HEK293 (cell line): Measurements from ENCODE around the gene YWHAG.

Experiments
- KLF8 ChIP-seq: fragments of 450-650 bp; formaldehyde crosslinking; IDR thresholded peaks from 2 replicates; pipeline ENCODE4 v1.5.1; 2016; ENCODE audit warnings: missing biosample characterization, missing genetic modification characterization
- SCRT2 ChIP-seq: fragments of 450-650 bp; formaldehyde crosslinking; IDR thresholded peaks from 2 replicates; pipeline ENCODE4 v1.5.1; 2016; ENCODE audit warnings: missing biosample characterization, missing genetic modification characterization
- ZFP41 ChIP-seq: fragments of 450-650 bp; formaldehyde crosslinking; IDR thresholded peaks from 2 replicates; pipeline ENCODE4 v1.5.1; 2016; ENCODE audit warnings: missing biosample characterization, missing genetic modification characterization, borderline replicate concordance
- ZNF133 ChIP-seq: fragments of 450-650 bp; formaldehyde crosslinking; IDR thresholded peaks from 2 replicates; pipeline ENCODE4 v1.5.1; 2016; ENCODE audit warnings: missing biosample characterization, missing genetic modification characterization
- ZNF23 ChIP-seq: fragments of 450-650 bp; formaldehyde crosslinking; IDR thresholded peaks from 2 replicates; pipeline ENCODE4 v1.5.1; 2016; ENCODE audit warnings: missing biosample characterization, missing genetic modification characterization, borderline replicate concordance
- ZNF366 ChIP-seq: fragments of 450-650 bp; formaldehyde crosslinking; conservative IDR thresholded peaks from 2 replicates; pipeline ENCODE4 v1.5.1; 2016; ENCODE audit warnings: missing biosample characterization, missing genetic modification characterization
- ZNF529 ChIP-seq: fragments of 450-650 bp; formaldehyde crosslinking; IDR thresholded peaks from 2 replicates; pipeline ENCODE4 v1.5.1; 2017; ENCODE audit warnings: missing genetic modification characterization, missing biosample characterization; ENCODE audit not compliant: insufficient replicate concordance
- ZNF747 ChIP-seq: fragments of 450-650 bp; formaldehyde crosslinking; IDR thresholded peaks from 2 replicates; pipeline ENCODE4 v1.5.1; 2016; ENCODE audit warnings: missing biosample characterization, missing genetic modification characterization
- ZNF777 ChIP-seq: fragments of 450-650 bp; formaldehyde crosslinking; IDR thresholded peaks from 2 replicates; pipeline ENCODE4 v1.5.1; 2017; ENCODE audit warnings: missing biosample characterization, missing genetic modification characterization, borderline replicate concordance
- TF ChIP-seq, protein P1 (sequence below): fragments of 450-650 bp; formaldehyde crosslinking; IDR thresholded peaks from 2 replicates; pipeline ENCODE4 v1.5.1; 2016; ENCODE audit warnings: missing biosample characterization, missing genetic modification characterization
- TF ChIP-seq, protein P2 (sequence below): fragments of 450-650 bp; formaldehyde crosslinking; IDR thresholded peaks from 2 replicates; pipeline ENCODE4 v1.5.1; 2016; ENCODE audit warnings: missing biosample characterization, missing genetic modification characterization
- TF ChIP-seq, protein P3 (sequence below): fragments of 450-650 bp; formaldehyde crosslinking; conservative IDR thresholded peaks from 2 replicates; pipeline ENCODE4 v1.5.1; 2016; ENCODE audit warnings: low read depth, missing biosample characterization, missing genetic modification characterization
- TF ChIP-seq, protein P4 (sequence below): fragments of 450-650 bp; formaldehyde crosslinking; IDR thresholded peaks from 2 replicates; pipeline ENCODE4 v1.5.1; 2016; ENCODE audit warnings: missing biosample characterization, missing genetic modification characterization
- TF ChIP-seq, protein P5 (sequence below): fragments of 450-650 bp; formaldehyde crosslinking; IDR thresholded peaks from 2 replicates; pipeline ENCODE4 v1.5.1; 2017; ENCODE audit warnings: missing biosample characterization, missing genetic modification characterization

DNA sequence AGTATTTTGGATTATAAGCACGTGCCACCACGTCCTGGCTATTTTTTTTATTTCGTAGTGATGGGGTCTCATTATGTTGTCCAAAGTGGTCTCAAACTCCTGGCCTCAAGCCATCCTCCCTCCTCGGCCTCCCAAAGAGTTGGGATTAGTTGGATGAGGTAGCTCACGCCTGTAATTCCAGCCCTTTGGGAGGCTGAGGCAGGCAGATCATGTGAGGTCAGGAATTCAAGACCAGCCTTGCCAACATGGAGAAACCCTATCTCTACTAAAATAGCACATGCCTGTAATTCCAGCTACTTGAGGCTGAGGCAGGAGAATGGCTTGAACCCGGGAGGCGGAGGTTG, 21.8 kb upstream of the YWHAG start:
- TF ChIP-seq, protein P1, sequence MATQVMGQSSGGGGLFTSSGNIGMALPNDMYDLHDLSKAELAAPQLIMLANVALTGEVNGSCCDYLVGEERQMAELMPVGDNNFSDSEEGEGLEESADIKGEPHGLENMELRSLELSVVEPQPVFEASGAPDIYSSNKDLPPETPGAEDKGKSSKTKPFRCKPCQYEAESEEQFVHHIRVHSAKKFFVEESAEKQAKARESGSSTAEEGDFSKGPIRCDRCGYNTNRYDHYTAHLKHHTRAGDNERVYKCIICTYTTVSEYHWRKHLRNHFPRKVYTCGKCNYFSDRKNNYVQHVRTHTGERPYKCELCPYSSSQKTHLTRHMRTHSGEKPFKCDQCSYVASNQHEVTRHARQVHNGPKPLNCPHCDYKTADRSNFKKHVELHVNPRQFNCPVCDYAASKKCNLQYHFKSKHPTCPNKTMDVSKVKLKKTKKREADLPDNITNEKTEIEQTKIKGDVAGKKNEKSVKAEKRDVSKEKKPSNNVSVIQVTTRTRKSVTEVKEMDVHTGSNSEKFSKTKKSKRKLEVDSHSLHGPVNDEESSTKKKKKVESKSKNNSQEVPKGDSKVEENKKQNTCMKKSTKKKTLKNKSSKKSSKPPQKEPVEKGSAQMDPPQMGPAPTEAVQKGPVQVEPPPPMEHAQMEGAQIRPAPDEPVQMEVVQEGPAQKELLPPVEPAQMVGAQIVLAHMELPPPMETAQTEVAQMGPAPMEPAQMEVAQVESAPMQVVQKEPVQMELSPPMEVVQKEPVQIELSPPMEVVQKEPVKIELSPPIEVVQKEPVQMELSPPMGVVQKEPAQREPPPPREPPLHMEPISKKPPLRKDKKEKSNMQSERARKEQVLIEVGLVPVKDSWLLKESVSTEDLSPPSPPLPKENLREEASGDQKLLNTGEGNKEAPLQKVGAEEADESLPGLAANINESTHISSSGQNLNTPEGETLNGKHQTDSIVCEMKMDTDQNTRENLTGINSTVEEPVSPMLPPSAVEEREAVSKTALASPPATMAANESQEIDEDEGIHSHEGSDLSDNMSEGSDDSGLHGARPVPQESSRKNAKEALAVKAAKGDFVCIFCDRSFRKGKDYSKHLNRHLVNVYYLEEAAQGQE (tag by site-specific recombination): no peak
- TF ChIP-seq ZFP41 (tag by site-specific recombination): no peak
- TF ChIP-seq, protein P2, sequence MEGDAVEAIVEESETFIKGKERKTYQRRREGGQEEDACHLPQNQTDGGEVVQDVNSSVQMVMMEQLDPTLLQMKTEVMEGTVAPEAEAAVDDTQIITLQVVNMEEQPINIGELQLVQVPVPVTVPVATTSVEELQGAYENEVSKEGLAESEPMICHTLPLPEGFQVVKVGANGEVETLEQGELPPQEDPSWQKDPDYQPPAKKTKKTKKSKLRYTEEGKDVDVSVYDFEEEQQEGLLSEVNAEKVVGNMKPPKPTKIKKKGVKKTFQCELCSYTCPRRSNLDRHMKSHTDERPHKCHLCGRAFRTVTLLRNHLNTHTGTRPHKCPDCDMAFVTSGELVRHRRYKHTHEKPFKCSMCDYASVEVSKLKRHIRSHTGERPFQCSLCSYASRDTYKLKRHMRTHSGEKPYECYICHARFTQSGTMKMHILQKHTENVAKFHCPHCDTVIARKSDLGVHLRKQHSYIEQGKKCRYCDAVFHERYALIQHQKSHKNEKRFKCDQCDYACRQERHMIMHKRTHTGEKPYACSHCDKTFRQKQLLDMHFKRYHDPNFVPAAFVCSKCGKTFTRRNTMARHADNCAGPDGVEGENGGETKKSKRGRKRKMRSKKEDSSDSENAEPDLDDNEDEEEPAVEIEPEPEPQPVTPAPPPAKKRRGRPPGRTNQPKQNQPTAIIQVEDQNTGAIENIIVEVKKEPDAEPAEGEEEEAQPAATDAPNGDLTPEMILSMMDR (tag by site-specific recombination): no peak
- TF ChIP-seq ZNF366 (tag by site-specific recombination): no peak
- TF ChIP-seq, protein P3, sequence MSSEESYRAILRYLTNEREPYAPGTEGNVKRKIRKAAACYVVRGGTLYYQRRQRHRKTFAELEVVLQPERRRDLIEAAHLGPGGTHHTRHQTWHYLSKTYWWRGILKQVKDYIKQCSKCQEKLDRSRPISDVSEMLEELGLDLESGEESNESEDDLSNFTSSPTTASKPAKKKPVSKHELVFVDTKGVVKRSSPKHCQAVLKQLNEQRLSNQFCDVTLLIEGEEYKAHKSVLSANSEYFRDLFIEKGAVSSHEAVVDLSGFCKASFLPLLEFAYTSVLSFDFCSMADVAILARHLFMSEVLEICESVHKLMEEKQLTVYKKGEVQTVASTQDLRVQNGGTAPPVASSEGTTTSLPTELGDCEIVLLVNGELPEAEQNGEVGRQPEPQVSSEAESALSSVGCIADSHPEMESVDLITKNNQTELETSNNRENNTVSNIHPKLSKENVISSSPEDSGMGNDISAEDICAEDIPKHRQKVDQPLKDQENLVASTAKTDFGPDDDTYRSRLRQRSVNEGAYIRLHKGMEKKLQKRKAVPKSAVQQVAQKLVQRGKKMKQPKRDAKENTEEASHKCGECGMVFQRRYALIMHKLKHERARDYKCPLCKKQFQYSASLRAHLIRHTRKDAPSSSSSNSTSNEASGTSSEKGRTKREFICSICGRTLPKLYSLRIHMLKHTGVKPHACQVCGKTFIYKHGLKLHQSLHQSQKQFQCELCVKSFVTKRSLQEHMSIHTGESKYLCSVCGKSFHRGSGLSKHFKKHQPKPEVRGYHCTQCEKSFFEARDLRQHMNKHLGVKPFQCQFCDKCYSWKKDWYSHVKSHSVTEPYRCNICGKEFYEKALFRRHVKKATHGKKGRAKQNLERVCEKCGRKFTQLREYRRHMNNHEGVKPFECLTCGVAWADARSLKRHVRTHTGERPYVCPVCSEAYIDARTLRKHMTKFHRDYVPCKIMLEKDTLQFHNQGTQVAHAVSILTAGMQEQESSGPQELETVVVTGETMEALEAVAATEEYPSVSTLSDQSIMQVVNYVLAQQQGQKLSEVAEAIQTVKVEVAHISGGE: no peak
- TF ChIP-seq ZNF777: no peak
- TF ChIP-seq SCRT2: no peak
- TF ChIP-seq ZNF747 (tag by site-specific recombination): no peak
- TF ChIP-seq, protein P4, sequence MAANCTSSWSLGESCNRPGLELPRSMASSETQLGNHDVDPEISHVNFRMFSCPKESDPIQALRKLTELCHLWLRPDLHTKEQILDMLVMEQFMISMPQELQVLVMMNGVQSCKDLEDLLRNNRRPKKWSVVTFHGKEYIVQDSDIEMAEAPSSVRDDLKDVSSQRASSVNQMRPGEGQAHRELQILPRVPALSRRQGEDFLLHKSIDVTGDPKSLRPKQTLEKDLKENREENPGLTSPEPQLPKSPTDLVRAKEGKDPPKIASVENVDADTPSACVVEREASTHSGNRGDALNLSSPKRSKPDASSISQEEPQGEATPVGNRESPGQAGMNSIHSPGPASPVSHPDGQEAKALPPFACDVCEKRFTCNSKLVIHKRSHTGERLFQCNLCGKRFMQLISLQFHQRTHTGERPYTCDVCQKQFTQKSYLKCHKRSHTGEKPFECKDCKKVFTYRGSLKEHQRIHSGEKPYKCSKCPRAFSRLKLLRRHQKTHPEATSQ (tag by site-specific recombination): no peak
- no peak for TF ChIP-seq ZNF133 (tag by site-specific recombination)
- TF ChIP-seq KLF8: no peak
- TF ChIP-seq, protein P5, sequence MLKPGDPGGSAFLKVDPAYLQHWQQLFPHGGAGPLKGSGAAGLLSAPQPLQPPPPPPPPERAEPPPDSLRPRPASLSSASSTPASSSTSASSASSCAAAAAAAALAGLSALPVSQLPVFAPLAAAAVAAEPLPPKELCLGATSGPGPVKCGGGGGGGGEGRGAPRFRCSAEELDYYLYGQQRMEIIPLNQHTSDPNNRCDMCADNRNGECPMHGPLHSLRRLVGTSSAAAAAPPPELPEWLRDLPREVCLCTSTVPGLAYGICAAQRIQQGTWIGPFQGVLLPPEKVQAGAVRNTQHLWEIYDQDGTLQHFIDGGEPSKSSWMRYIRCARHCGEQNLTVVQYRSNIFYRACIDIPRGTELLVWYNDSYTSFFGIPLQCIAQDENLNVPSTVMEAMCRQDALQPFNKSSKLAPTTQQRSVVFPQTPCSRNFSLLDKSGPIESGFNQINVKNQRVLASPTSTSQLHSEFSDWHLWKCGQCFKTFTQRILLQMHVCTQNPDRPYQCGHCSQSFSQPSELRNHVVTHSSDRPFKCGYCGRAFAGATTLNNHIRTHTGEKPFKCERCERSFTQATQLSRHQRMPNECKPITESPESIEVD (tag by site-specific recombination): no peak
- no peak for TF ChIP-seq ZNF23 (tag by site-specific recombination)
- TF ChIP-seq ZNF529 (tag by site-specific recombination): no peak
